Measurements from ENCODE around the gene RINL. TPM values are rescaled to one million over a fixed set of nuclear protein-coding genes. Genes with fewer than 3 reads are reported as not detected.
"Not testable (repeated sequence)": the region's sequence is repeated elsewhere in the genome, so short reads cannot be mapped to it uniquely, and the experiment has no call there.

RINL gene
- total and polyA plus RNA-seq, 2 of the 4 experiments (the other 2 are of a cell fraction), result 0.72 to 1.9 TPM

DNA sequence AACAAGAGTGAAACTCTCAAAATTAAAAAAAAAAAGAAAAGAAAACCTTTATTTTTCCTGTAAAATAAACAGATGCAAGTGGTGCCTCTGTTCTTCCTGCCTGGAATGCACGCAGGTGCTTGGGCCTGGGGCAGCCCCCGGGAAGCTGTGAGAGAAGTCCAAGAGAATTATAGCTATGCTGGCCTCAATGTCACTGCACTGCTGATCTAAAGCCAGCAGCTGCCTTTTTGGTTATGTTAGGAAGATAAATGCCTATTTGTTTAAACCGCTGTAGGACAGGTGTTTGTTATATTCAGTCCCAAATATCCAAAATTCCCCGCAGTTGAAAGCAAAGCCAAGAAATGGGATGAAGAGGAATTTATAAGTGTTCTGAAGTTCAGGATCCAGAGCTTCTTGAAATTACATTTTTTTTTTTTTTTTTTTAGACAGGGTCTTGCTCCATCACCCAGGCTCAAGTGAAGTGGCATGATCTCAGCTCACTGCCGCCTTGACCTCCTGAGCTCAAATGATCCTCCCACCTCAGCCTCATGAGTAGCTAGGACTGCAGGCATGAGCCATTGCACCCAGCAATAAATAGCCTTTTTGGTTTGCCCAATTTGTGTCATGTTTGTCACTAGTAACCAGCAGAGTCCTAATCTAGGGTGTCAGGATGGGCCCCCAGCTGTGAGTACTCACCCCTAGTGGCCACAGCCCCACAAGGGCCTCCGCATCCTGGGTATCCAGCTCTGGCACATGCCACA is 2.2 kb downstream of the RINL start:
- no peak for DNase-seq
- Histone ChIP-seq H3K79me1 (ENCODE audit: low read depth in 1 of 2, low read length in 2 of 2) (no peaks in the 10 kb centered on the region), H3K9ac (ENCODE audit: low read depth, low read length) (no peak overlapping the region), H3K23ac (ENCODE audit: low read depth, low read length) (no peak overlapping the region), H3K4me1 (ENCODE audit: control insufficient read depth, insufficient read depth, low read length) (no peaks in the 10 kb centered on the region), H3K27ac (ENCODE audit: insufficient read depth, low read length) (no peak overlapping the region), H4K5ac (ENCODE audit: low read depth, low read length) (no peak overlapping the region), H3K9me1 (ENCODE audit: insufficient read depth, low read length) (no peaks in the 10 kb centered on the region), H4K8ac (ENCODE audit: low read depth in 2 of 2, low read length in 2 of 2) (no peak overlapping the region), H3K4me3 (ENCODE audit: insufficient read depth, low read depth, low read length) (no peak overlapping the region), H2BK5ac (ENCODE audit: low read depth, low read length, poor library complexity, severe bottlenecking) (no peak overlapping the region), H3K18ac (ENCODE audit: low read depth, low read length) (no peak overlapping the region), H3K9me3 (ENCODE audit: control insufficient read depth, insufficient read depth, low read length) (no peaks in the 10 kb centered on the region), H3K4me2 (ENCODE audit: low read depth, low read length) (no peak overlapping the region), H2BK15ac (ENCODE audit: low read depth, low read length) (no peak overlapping the region), H2AK9ac (replicated peaks; ENCODE audit: low read depth, low read length, poor library complexity) (no peak overlapping the region), H3K27me3 (ENCODE audit: control insufficient read depth, insufficient read depth, low read length) (no peaks in the 10 kb centered on the region), H2BK20ac (ENCODE audit: low read depth, low read length) (no peak overlapping the region), H3K14ac (replicated peaks; ENCODE audit: low read depth, low read length) (no peak overlapping the region), H3K4ac (ENCODE audit: low read depth, low read length) (no peak overlapping the region), H2AFZ (replicated peaks; ENCODE audit: low read length, poor library complexity) (no peak overlapping the region), H2AK5ac (ENCODE audit: low read depth, low read length) (no peak overlapping the region), H3K56ac (ENCODE audit: extremely low read depth, insufficient read depth, low read length) (no peak overlapping the region), H4K20me1 (ENCODE audit: insufficient read depth, low read length) (no peaks in the 10 kb centered on the region), H4K91ac (ENCODE audit: insufficient read depth, low read depth, low read length) (no peak overlapping the region), H2BK120ac (ENCODE audit: low read depth, low read length) (no peak overlapping the region), H3K36me3 (ENCODE audit: control insufficient read depth, insufficient read depth, low read length) (peaks cover 2% of the 10 kb centered on the region; the same call in 1 of the 2 replicates)
- in situ Hi-C loops (cut with MboI; ENCODE audit: low sequenced_read_pairs), result no loop called here
- intact Hi-C loops (cut with micrococcal nuclease), result no loop called here
- ChIA-PET CTCF (interaction anchor here (0.6 to 0.7 kb wide), 2 partner anchors 25 to 86 kb away, joined by 3 to 4 read pairs; no protein-coding TSS in a partner anchor), POLR2A (ENCODE audit: unreplicated experiment) (interaction anchor here (0.6 kb wide), 1 partner anchor 364 kb away, joined by 6 read pairs; no protein-coding TSS in a partner anchor)
- ATAC-seq (ENCODE audit: low read depth), result no peak
- WGBS, 2 experiments (ENCODE audit: extremely low coverage in 2 of 2, insufficient read length in 1 of 2), result no CpG with 5 or more reads among the region's 6 CpGs
- TF ChIP-seq, protein P1, sequence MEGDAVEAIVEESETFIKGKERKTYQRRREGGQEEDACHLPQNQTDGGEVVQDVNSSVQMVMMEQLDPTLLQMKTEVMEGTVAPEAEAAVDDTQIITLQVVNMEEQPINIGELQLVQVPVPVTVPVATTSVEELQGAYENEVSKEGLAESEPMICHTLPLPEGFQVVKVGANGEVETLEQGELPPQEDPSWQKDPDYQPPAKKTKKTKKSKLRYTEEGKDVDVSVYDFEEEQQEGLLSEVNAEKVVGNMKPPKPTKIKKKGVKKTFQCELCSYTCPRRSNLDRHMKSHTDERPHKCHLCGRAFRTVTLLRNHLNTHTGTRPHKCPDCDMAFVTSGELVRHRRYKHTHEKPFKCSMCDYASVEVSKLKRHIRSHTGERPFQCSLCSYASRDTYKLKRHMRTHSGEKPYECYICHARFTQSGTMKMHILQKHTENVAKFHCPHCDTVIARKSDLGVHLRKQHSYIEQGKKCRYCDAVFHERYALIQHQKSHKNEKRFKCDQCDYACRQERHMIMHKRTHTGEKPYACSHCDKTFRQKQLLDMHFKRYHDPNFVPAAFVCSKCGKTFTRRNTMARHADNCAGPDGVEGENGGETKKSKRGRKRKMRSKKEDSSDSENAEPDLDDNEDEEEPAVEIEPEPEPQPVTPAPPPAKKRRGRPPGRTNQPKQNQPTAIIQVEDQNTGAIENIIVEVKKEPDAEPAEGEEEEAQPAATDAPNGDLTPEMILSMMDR (conservative IDR thresholded peaks at IDR 0.05; ENCODE audit: low read depth, low read length), result no peak
- TF ChIP-seq POLR2A (IDR thresholded peaks at IDR 0.05; ENCODE audit: low read depth, low read length) (no peak), CEBPB (IDR thresholded peaks at IDR 0.05; ENCODE audit: low read depth, low read length) (no peak), MAFK (IDR thresholded peaks at IDR 0.05; ENCODE audit: low read depth, low read length) (no peak)
- BruUV-seq (replicated peaks), result no TSS peak
- dilution Hi-C loops (cut with HindIII; ENCODE audit: low sequenced_read_pairs, unreplicated experiment), result no loop called here

DNA sequence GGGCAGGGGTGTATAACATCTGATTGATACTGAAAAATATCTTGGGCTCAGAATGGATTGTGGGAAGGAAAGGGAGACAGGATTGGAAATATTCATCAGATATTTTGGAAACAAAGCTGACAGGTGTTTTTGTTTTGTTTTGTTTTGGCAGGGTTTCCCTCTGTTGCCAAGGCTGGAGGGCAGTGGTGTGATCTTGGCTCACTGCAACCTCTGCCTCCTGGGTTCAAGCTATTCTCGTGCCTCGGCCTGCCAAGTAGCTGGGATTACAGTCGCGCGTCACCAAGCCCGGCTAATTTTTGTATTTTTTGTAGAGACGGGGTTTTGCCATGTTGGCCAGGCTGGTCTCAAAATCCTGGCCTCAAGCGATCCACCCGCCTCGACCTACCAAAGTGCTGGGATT is 4.7 kb downstream of the RINL start:
- ATAC-seq (ENCODE audit: low read depth); H3K14ac ChIP-seq (replicated peaks; ENCODE audit: low read depth, low read length); H3K23ac ChIP-seq (ENCODE audit: low read depth, low read length); H2AFZ ChIP-seq (replicated peaks; ENCODE audit: low read length, poor library complexity); H3K27me3 ChIP-seq (ENCODE audit: control insufficient read depth, insufficient read depth, low read length); BruUV-seq (replicated peaks); H2BK5ac ChIP-seq (ENCODE audit: low read depth, low read length, poor library complexity, severe bottlenecking); H3K18ac ChIP-seq (ENCODE audit: low read depth, low read length); H3K9ac ChIP-seq (ENCODE audit: low read depth, low read length); H3K4me2 ChIP-seq (ENCODE audit: low read depth, low read length); H2BK20ac ChIP-seq (ENCODE audit: low read depth, low read length); H4K91ac ChIP-seq (ENCODE audit: insufficient read depth, low read depth, low read length); H3K27ac ChIP-seq (ENCODE audit: insufficient read depth, low read length); H3K9me3 ChIP-seq (ENCODE audit: control insufficient read depth, insufficient read depth, low read length); DNase-seq; H3K36me3 ChIP-seq (ENCODE audit: control insufficient read depth, insufficient read depth, low read length); H3K4ac ChIP-seq (ENCODE audit: low read depth, low read length); intact Hi-C loops (cut with micrococcal nuclease); H2AK9ac ChIP-seq (replicated peaks; ENCODE audit: low read depth, low read length, poor library complexity); H3K4me3 ChIP-seq (ENCODE audit: insufficient read depth, low read depth, low read length); H3K56ac ChIP-seq (ENCODE audit: extremely low read depth, insufficient read depth, low read length); H3K79me1 ChIP-seq (ENCODE audit: low read depth in 1 of 2, low read length in 2 of 2); H2BK15ac ChIP-seq (ENCODE audit: low read depth, low read length); H3K9me1 ChIP-seq (ENCODE audit: insufficient read depth, low read length); H2AK5ac ChIP-seq (ENCODE audit: low read depth, low read length); dilution Hi-C loops (cut with HindIII; ENCODE audit: low sequenced_read_pairs, unreplicated experiment); in situ Hi-C loops (cut with MboI; ENCODE audit: low sequenced_read_pairs); H4K5ac ChIP-seq (ENCODE audit: low read depth, low read length); H2BK120ac ChIP-seq (ENCODE audit: low read depth, low read length); H4K8ac ChIP-seq (ENCODE audit: low read depth in 2 of 2, low read length in 2 of 2); H4K20me1 ChIP-seq (ENCODE audit: insufficient read depth, low read length); H3K4me1 ChIP-seq (ENCODE audit: control insufficient read depth, insufficient read depth, low read length): not testable (repeated sequence)
- WGBS, 2 experiments (ENCODE audit: extremely low coverage in 2 of 2, insufficient read length in 1 of 2), result no CpG with 5 or more reads among the region's 10 CpGs
- ChIA-PET POLR2A (ENCODE audit: unreplicated experiment) (interaction anchor here (0.6 kb wide), 1 partner anchor 46 kb away, joined by 3 read pairs; no protein-coding TSS in a partner anchor), CTCF (interaction anchor here (0.6 kb wide), 1 partner anchor 630 kb away, joined by 3 read pairs; no protein-coding TSS in a partner anchor)
